ENCODE measurements around the gene DCAF11.

Gene DCAF11

GRCh38 chr14:24072881-24073877 is 41.4 kb upstream of the DCAF11 start:
- no peak for ATAC-seq
- no peak for TF ChIP-seq PATZ1 (CRISPR knock-in tag; IDR thresholded peaks at IDR 0.05; ENCODE audit: borderline replicate concordance)
- TF ChIP-seq ZNF70 (CRISPR knock-in tag; IDR thresholded peaks at IDR 0.05) = no peak

DNA sequence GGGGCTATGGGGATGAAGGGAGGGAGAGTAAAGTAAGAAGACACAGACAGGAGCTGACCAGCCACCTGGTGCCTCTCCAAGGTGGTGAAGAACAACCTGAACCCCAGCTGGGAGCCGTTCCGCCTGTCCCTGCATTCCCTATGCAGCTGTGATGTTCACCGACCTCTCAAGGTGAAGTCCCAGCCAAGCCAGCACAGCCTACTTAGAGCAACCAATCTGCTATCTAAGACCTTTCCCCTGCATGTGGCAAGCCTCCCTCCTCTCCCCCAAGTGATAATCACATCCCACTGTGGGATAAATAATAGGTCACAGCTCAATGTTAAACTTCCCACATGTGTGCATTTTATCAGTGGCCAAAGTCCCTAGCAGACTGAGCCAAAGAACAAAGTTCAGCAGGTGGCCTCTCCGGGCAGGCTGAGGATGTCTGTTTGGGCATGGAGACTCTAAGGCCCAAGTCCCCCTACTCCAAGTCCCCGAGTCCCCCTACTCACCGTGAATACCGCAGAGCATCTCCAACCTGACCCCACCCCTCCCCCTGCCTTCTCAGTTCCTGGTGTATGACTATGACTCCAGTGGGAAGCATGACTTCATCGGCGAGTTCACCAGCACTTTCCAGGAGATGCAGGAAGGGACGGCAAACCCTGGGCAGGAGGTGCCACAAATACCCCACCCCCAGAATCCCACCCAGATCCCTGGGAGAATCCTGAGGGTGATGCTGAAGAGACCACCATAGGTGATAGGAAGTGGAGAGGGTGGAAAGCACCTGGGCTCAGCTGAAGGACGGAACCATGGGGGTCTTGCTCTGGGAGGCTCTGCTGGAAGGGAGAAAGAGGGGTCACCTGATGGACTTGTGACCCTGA is 39.7 kb upstream of the DCAF11 start:
- no peak for ATAC-seq
- TF ChIP-seq, protein P1, sequence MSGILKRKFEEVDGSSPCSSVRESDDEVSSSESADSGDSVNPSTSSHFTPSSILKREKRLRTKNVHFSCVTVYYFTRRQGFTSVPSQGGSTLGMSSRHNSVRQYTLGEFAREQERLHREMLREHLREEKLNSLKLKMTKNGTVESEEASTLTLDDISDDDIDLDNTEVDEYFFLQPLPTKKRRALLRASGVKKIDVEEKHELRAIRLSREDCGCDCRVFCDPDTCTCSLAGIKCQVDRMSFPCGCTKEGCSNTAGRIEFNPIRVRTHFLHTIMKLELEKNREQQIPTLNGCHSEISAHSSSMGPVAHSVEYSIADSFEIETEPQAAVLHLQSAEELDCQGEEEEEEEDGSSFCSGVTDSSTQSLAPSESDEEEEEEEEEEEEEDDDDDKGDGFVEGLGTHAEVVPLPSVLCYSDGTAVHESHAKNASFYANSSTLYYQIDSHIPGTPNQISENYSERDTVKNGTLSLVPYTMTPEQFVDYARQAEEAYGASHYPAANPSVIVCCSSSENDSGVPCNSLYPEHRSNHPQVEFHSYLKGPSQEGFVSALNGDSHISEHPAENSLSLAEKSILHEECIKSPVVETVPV (CRISPR knock-in tag; IDR thresholded peaks at IDR 0.05) = no peak
- TF ChIP-seq ESRRG (CRISPR knock-in tag; IDR thresholded peaks at IDR 0.05) (no peak), BACH2 (CRISPR knock-in tag; IDR thresholded peaks at IDR 0.05; ENCODE audit: borderline replicate concordance) (no peak), TCF4 (CRISPR knock-in tag; IDR thresholded peaks at IDR 0.05; ENCODE audit: borderline replicate concordance) (no peak), ZNF70 (CRISPR knock-in tag; IDR thresholded peaks at IDR 0.05) (no peak), SNAI2 (CRISPR knock-in tag; IDR thresholded peaks at IDR 0.05) (no peak), TSHZ2 (CRISPR knock-in tag; IDR thresholded peaks at IDR 0.05) (no peak), PATZ1 (CRISPR knock-in tag; IDR thresholded peaks at IDR 0.05; ENCODE audit: borderline replicate concordance) (no peak), ZNF565 (CRISPR knock-in tag; conservative IDR thresholded peaks at IDR 0.05; ENCODE audit: low read depth) (no peak), POU6F1 (CRISPR knock-in tag; IDR thresholded peaks at IDR 0.05; ENCODE audit: borderline replicate concordance, low read depth) (no peak), PPARA (CRISPR knock-in tag; IDR thresholded peaks at IDR 0.05; ENCODE audit: borderline replicate concordance) (no peak), ZC3H10 (CRISPR knock-in tag; IDR thresholded peaks at IDR 0.05) (no peak)

- ATAC-seq = no peak
- TF ChIP-seq CSDC2 (CRISPR knock-in tag; IDR thresholded peaks at IDR 0.05) (no peak), BACH2 (CRISPR knock-in tag; IDR thresholded peaks at IDR 0.05; ENCODE audit: borderline replicate concordance) (no peak), ZFP30 (CRISPR knock-in tag; IDR thresholded peaks at IDR 0.05) (no peak), ZNF565 (CRISPR knock-in tag; conservative IDR thresholded peaks at IDR 0.05; ENCODE audit: low read depth) (no peak), ZFP3 (CRISPR knock-in tag; IDR thresholded peaks at IDR 0.05) (no peak), PATZ1 (CRISPR knock-in tag; IDR thresholded peaks at IDR 0.05; ENCODE audit: borderline replicate concordance) (no peak), ZNF70 (CRISPR knock-in tag; IDR thresholded peaks at IDR 0.05) (no peak), POU6F1 (CRISPR knock-in tag; IDR thresholded peaks at IDR 0.05; ENCODE audit: borderline replicate concordance, low read depth) (no peak), TCF4 (CRISPR knock-in tag; IDR thresholded peaks at IDR 0.05; ENCODE audit: borderline replicate concordance) (no peak), ZC3H10 (CRISPR knock-in tag; IDR thresholded peaks at IDR 0.05) (no peak)
- TF ChIP-seq, protein P1 (CRISPR knock-in tag; IDR thresholded peaks at IDR 0.05) = no peak
Observed at GRCh38 chr14:24075485-24076301, 38.9 kb upstream of the DCAF11 start.
